Keratinocyte (primary cell): ENCODE results near the gene GADD45B. TPM values are rescaled to one million over a fixed set of nuclear protein-coding genes. Genes with fewer than 3 reads are reported as not detected.

ENCODE experiments used
- DNase-seq: peaks from one replicate; pipeline ENCODE4 v3.0.0-alpha.2; 2011; ENCODE audit warnings: low read depth, missing footprints, low spot score
- FAIRE-seq: peaks from 2 replicates; lab custom pipeline; 2011; peaks lifted over from hg19 to GRCh38; lab: Jason Lieb, UNC
- H2AFZ ChIP-seq: 2 replicates; pipeline ENCODE4 v1.6.0; 2012; ENCODE audit warnings: low read length, control low read depth, inconsistent platforms; ENCODE audit not compliant: control insufficient read depth
- H3K27ac ChIP-seq: 2 replicates; pipeline ENCODE4 v1.5.1; 2011; ENCODE audit warnings: low read length; ENCODE audit not compliant: control insufficient read depth, insufficient read depth
- H3K27me3 ChIP-seq: 3 replicates; pipeline ENCODE4 v1.6.0; 2011; ENCODE audit warnings: low read length; ENCODE audit not compliant: control insufficient read depth, insufficient read depth; ENCODE audit errors: extremely low read depth
- H3K36me3 ChIP-seq, 2 experiments: 2 replicates in 1 of 2; 3 replicates in 1 of 2; pipeline ENCODE4 v1.5.1; 2011; ENCODE audit warnings: low read length in 2 of 2, mild to moderate bottlenecking in 1 of 2; ENCODE audit not compliant: control insufficient read depth in 2 of 2, insufficient read depth in 2 of 2; ENCODE audit errors: extremely low read depth in 1 of 2
- H3K4me1 ChIP-seq: 3 replicates; pipeline ENCODE4 v1.5.1; 2011; ENCODE audit warnings: low read length; ENCODE audit not compliant: control insufficient read depth, insufficient read depth; ENCODE audit errors: extremely low read depth
- H3K4me2 ChIP-seq: 3 replicates; pipeline ENCODE4 v1.6.0; 2011; ENCODE audit warnings: low read depth, low read length; ENCODE audit not compliant: control insufficient read depth, insufficient read depth; ENCODE audit errors: extremely low read depth
- H3K4me3 ChIP-seq, 3 experiments: fragments of 200-600 bp in 1 of 3; sonication (generic) in 1 of 3; 2 replicates in 2 of 3; 3 replicates in 1 of 3; pipeline ENCODE4 v1.5.1; 2011 to 2016; ENCODE audit warnings: low read length in 3 of 3, mild to moderate bottlenecking in 3 of 3, control low read depth in 2 of 3, inconsistent platforms in 1 of 3, low read depth in 1 of 3, mixed read lengths in 1 of 3, mixed run types in 1 of 3, moderate library complexity in 1 of 3; ENCODE audit not compliant: control insufficient read depth in 2 of 3, insufficient read depth in 2 of 3; ENCODE audit errors: extremely low read depth in 1 of 3
- H3K79me2 ChIP-seq: 2 replicates; pipeline ENCODE4 v1.6.0; 2012; ENCODE audit warnings: low read length; ENCODE audit not compliant: control insufficient read depth, insufficient read depth
- H3K9ac ChIP-seq: 3 replicates; pipeline ENCODE4 v1.6.0; 2011; ENCODE audit warnings: low read length; ENCODE audit not compliant: control insufficient read depth, insufficient read depth; ENCODE audit errors: extremely low read depth
- H3K9me1 ChIP-seq: 3 replicates; pipeline ENCODE4 v1.6.0; 2011; ENCODE audit warnings: low read length; ENCODE audit not compliant: control insufficient read depth, insufficient read depth; ENCODE audit errors: extremely low read depth
- H3K9me3 ChIP-seq: 2 replicates; pipeline ENCODE4 v1.5.1; 2012; ENCODE audit warnings: low read depth, low read length; ENCODE audit not compliant: control insufficient read depth
- H4K20me1 ChIP-seq: 3 replicates; pipeline ENCODE4 v1.6.0; 2011; ENCODE audit warnings: low read length; ENCODE audit not compliant: control insufficient read depth, insufficient read depth; ENCODE audit errors: extremely low read depth
- CTCF ChIP-seq, 3 experiments: IDR thresholded peaks in 1 of 3; conservative IDR thresholded peaks in 1 of 3; optimal IDR thresholded peaks in 1 of 3; 2 replicates in 2 of 3; 3 replicates in 1 of 3; pipeline versions ENCODE3 to v1.5.1; 2011; ENCODE audit warnings: low read length in 3 of 3, mild to moderate bottlenecking in 3 of 3, moderate library complexity in 2 of 3, control low read depth in 1 of 3, inconsistent platforms in 1 of 3; ENCODE audit not compliant: insufficient read depth in 2 of 3; ENCODE audit errors: extremely low read depth in 1 of 3
- EZH2 ChIP-seq: IDR thresholded peaks from one replicate; pipeline ENCODE4 v1.6.1; 2012; ENCODE audit warnings: inconsistent platforms, mild to moderate bottlenecking, low read length, moderate library complexity
- dilution Hi-C: fragments of 300-500 bp; cut with MboI; formaldehyde crosslinking; loops from one replicate; pipeline ENCODE4 v1.7.0; 2020; ENCODE audit warnings: low sequenced_read_pairs; ENCODE audit not compliant: extremely low pct_ligation_motif_present
- polyA plus RNA-seq, 5 experiments: library from polyadenylated mRNA; depleted of rRNA in 3 of 5; stranded (reverse) in 3 of 5; stranded (forward) in 1 of 5; unstranded in 1 of 5; fragments of >200 nt; gene quantifications; 1 replicate in 1 of 5; 2 replicates in 3 of 5; 3 replicates in 1 of 5; pipeline versions ENCODE4 v1.2.1 to v1.2.3, GENCODE V29; 2011 to 2012; ENCODE audit warnings: missing spikeins in 2 of 5, low read depth in 1 of 5, low replicate concordance in 1 of 5

The GADD45B gene
- polyA plus RNA-seq, 1 donor (not counting 4 experiments of a cell fraction or from before 2014, with no cell fraction given), result 20.6 TPM

GRCh38 chr19:2440515-2440914 is 35.4 kb upstream of the GADD45B start:
- Histone ChIP-seq H3K4me1 (no peaks in the 10 kb centered on the region), H3K36me3 (peaks cover 16 to 41% of the 10 kb centered on the region in 2 experiments), H3K79me2 (peaks cover 58% of the 10 kb centered on the region), H3K9me1 (no peaks in the 10 kb centered on the region), H3K9me3 (no peaks in the 10 kb centered on the region), H3K4me3 (no peak overlapping the region), H3K27me3 (no peaks in the 10 kb centered on the region), H3K9ac (no peak overlapping the region), H2AFZ (no peak overlapping the region), H3K27ac (no peak overlapping the region), H4K20me1 (peaks cover 10% of the 10 kb centered on the region), H3K4me2 (no peak overlapping the region)
- FAIRE-seq (no peak), DNase-seq (no peak)
- dilution Hi-C loops, result no loop called here
- no peak for TF ChIP-seq CTCF (optimal IDR thresholded peaks at IDR 0.05 in 1 of 3, IDR thresholded peaks at IDR 0.05 in 1 of 3, conservative IDR thresholded peaks at IDR 0.05 in 1 of 3; ENCODE audit: extremely low read depth in 1 of 3, insufficient read depth in 2 of 3, low read length in 3 of 3)
- no peak for TF ChIP-seq EZH2

- FAIRE-seq (no peak), DNase-seq (no peak)
- Histone ChIP-seq H3K4me3 (no peak overlapping the region), H3K4me2 (no peak overlapping the region), H2AFZ (no peak overlapping the region), H3K9me1 (no peaks in the 10 kb centered on the region), H3K79me2 (peaks cover 61% of the 10 kb centered on the region), H3K36me3 (peaks cover 16 to 41% of the 10 kb centered on the region in 2 experiments), H3K27me3 (no peaks in the 10 kb centered on the region), H3K27ac (no peak overlapping the region), H3K4me1 (no peaks in the 10 kb centered on the region), H3K9ac (no peak overlapping the region), H4K20me1 (peaks cover 10% of the 10 kb centered on the region), H3K9me3 (no peaks in the 10 kb centered on the region)
- dilution Hi-C loops, result no loop called here
- no peak for TF ChIP-seq EZH2
- TF ChIP-seq CTCF (optimal IDR thresholded peaks at IDR 0.05 in 1 of 3, IDR thresholded peaks at IDR 0.05 in 1 of 3, conservative IDR thresholded peaks at IDR 0.05 in 1 of 3; ENCODE audit: extremely low read depth in 1 of 3, insufficient read depth in 2 of 3, low read length in 3 of 3), result no peak
Observed at GRCh38 chr19:2441096-2441752, 34.7 kb upstream of the GADD45B start.
